LNCAP (cell line): ENCODE measurements around the gene BRMS1.

Experiments
- CTCF ChIP-seq: fragments of 450-650 bp; IDR thresholded peaks from 2 replicates; pipeline ENCODE4 v1.5.1; 2017; ENCODE audit warnings: mild to moderate bottlenecking

The BRMS1 gene

DNA sequence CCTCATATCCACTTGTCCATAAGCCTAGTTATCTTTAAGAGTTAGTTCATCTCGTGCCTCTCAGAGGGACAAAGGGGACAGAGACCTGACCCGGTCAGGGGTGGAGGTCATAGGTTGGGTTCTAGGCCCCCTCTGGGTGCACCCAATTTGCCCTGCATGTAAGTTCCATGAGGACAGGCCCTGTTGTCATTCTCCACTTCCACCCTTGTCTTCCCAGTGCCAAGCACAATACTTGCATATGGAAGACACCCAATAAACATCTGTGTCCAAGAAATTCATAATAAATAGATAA is 54.6 kb downstream of the BRMS1 start:
- no peak for TF ChIP-seq CTCF

DNA sequence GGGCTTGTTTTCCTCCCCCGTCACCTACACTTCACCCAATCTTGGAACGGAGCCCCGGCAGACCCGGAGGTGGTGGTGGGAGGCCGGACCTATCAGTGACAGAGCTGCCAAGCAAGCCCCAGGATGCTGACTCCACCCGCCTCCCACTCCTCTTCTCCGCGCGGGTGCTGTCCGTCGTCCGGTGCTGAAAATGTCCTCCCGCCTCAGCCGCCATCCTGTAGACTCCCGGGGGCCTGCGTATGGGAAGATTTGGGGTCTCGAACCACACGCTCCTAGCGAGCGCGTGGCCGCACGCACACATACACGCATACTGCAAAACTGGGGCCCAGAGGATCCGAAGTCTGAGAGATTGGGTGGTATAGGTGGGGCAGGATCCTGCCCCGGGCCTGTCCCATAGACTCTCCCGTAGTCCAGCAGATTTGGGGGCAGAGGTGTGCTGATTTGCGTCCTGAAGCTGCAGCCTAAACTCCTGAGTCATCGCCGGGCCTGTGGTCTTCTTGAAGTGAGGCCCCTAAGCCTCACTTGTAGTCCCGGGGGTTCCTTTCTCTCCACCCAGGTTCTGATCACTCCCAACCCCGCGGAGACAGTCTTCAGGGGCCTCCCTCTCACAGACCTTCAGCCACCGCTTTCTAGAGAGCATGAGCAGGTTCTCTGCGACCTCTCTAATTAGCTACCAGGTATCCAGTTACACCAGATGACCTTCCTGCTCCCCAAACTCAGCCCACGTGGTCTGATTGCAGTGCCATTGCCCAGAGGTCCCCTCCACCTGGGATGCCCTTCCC is 55.2 kb downstream of the BRMS1 start:
- no peak for TF ChIP-seq CTCF

DNA sequence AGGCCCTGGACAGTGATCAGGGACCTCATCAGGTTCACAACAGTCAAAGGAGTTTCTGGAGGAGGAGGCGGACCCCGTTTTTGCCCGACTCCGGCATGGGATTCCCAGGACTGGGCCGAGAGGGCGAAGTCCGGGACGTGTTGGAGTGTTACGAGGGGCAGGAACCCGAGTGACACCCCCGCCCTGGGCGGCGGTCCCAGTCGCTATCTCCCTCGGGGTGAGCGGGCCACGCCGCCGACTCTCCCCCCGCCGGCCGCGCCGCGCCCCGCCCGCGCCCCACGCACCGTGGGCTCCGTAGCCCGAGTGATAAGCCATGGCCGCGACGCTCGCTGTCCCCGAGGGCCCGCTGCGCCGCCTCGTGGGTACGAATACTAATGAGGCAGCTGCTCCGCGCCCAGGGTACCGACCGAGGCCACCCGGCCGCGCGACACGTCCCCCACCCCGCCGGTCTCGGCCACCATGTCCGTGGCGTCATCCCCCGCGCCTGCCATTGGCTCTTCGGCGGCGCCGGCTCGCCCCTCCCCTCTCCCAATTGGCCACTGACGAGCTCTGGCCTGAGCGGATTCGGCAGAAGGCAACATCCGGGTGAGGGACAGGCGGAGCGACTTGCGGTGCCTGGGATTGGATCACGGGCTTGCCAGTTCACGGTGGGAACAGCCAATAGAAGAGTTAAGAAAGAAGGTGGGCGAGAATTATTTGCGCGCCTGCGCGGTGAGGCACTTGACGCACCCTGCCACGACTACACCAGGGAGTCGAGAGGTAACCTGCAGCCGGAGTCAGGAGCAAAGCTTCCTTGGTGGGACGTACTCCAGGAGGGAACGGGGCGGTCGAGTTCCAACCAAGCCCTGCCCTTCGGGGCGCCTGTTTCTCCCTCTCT is 56.0 kb downstream of the BRMS1 start, which contains the start of gene YIF1A:
TSS of gene YIF1A (minus strand) at position 473 of the 877 bp plus-strand sequence. CDS start at position 315, 158 bp downstream.
- no peak for TF ChIP-seq CTCF

- TF ChIP-seq CTCF: no peak
Measured at GRCh38 chr11:66287889-66288670, 56.8 kb downstream of the BRMS1 start.
